HepG2 (cell line): Measurements from ENCODE around the gene ZNF101. TPM values are rescaled to one million over a fixed set of nuclear protein-coding genes. Genes with fewer than 3 reads are reported as not detected.

ENCODE experiments used
- ATAC-seq: fragments of 200-7000 bp; cut with Tn5 transposase; 3 replicates; pipeline ENCODE4 v1.9.1; 2020; ENCODE audit warnings: mild to moderate bottlenecking, moderate library complexity
- BruUV-seq: library from RNA; stranded (reverse); fragments of 400-500 nt; replicated peaks from 2 replicates; lab custom pipeline; 2021; lab: Mats Ljungman, UMichigan
- CTCF ChIA-PET: fragments of 300-600 bp; formaldehyde crosslinking; extraction: SDS; loops from one replicate; lab custom pipeline; 2021; ENCODE audit warnings: low total read pairs, inconsistent platforms, low intra/inter-chr PET ratio; lab: Yijun Ruan, JAX
- POLR2A ChIA-PET: fragments of 350-600 bp; sonication (Branson Sonifier 250); formaldehyde crosslinking; loops from one replicate; lab custom pipeline; 2020; ENCODE audit warnings: antibody characterized with exemption, inconsistent platforms; lab: Yijun Ruan, JAX
- DNase-seq: peaks from one replicate; pipeline ENCODE4 v3.0.0-alpha.2; 2015; ENCODE audit warnings: low spot score
- FAIRE-seq: peaks from 3 replicates; lab custom pipeline; 2011; peaks lifted over from hg19 to GRCh38; lab: Jason Lieb, UNC
- H2AFZ ChIP-seq: one replicate; pipeline ENCODE4 v1.6.1; 2011; ENCODE audit warnings: low read length, inconsistent platforms
- H3K27ac ChIP-seq: fragments of 300-600 bp; 3 replicates; pipeline ENCODE4 v1.8.0; 2011; ENCODE audit warnings: mixed run types, mild to moderate bottlenecking, mixed read lengths, low read length, inconsistent platforms; ENCODE audit not compliant: insufficient read depth; ENCODE audit errors: extremely low read length
- H3K27me3 ChIP-seq, 2 experiments: fragments of 200-600 bp in 1 of 2; 2 replicates in 1 of 2; 3 replicates in 1 of 2; pipeline versions ENCODE4 v1.6.0 to v1.8.0; 2011; ENCODE audit warnings: low read length in 2 of 2, mild to moderate bottlenecking in 2 of 2, moderate library complexity in 2 of 2, inconsistent platforms in 1 of 2; ENCODE audit not compliant: insufficient read depth in 2 of 2, control insufficient read depth in 1 of 2
- H3K36me3 ChIP-seq, 2 experiments: fragments of 200-600 bp in 1 of 2; replicated peaks in 1 of 2; 2 replicates in 1 of 2; 3 replicates in 1 of 2; pipeline versions ENCODE4 v1.5.1 to v1.8.0; 2011; ENCODE audit warnings: low read length in 2 of 2, inconsistent platforms in 1 of 2; ENCODE audit not compliant: insufficient read depth in 2 of 2, control insufficient read depth in 1 of 2
- H3K4me1 ChIP-seq: 2 replicates; pipeline ENCODE4 v1.5.1; 2012; ENCODE audit warnings: low read length, inconsistent platforms; ENCODE audit not compliant: insufficient read depth
- H3K4me2 ChIP-seq: 2 replicates; pipeline ENCODE4 v1.6.0; 2011; ENCODE audit warnings: low read depth, low read length, inconsistent platforms
- H3K4me3 ChIP-seq, 3 experiments: fragments of 200-600 bp in 1 of 3; sonication (generic), shearing (Covaris generic) in 1 of 3; replicated peaks in 1 of 3; 2 replicates each; pipeline ENCODE4 v1.5.1; 2011 to 2016; ENCODE audit warnings: low read length in 3 of 3, inconsistent platforms in 2 of 3, low read depth in 2 of 3, mild to moderate bottlenecking in 2 of 3, control low read depth in 1 of 3, mixed read lengths in 1 of 3; ENCODE audit not compliant: insufficient read depth in 1 of 3
- H3K79me2 ChIP-seq: one replicate; pipeline ENCODE4 v1.6.1; 2011; ENCODE audit warnings: low read length, inconsistent platforms; ENCODE audit not compliant: insufficient read depth
- H3K9ac ChIP-seq: 2 replicates; pipeline ENCODE4 v1.6.0; 2011; ENCODE audit warnings: mild to moderate bottlenecking, low read depth, low read length, inconsistent platforms; ENCODE audit not compliant: insufficient read depth
- H3K9me3 ChIP-seq: 2 replicates; pipeline ENCODE4 v1.5.1; 2012; ENCODE audit warnings: mild to moderate bottlenecking, low read length
- H4K20me1 ChIP-seq: 2 replicates; pipeline ENCODE4 v1.6.0; 2011; ENCODE audit warnings: inconsistent platforms, mild to moderate bottlenecking, low read length, moderate library complexity; ENCODE audit not compliant: insufficient read depth
- ERF ChIP-seq: IDR thresholded peaks from 2 replicates; pipeline ENCODE4 v1.6.1; 2018; ENCODE audit warnings: missing biosample characterization, missing genetic modification reagents
- GFI1 ChIP-seq: sonication (generic); formaldehyde crosslinking; IDR thresholded peaks from 2 replicates; pipeline ENCODE4 v1.5.0; 2020; ENCODE audit warnings: missing genetic modification reagents, mild to moderate bottlenecking, borderline replicate concordance
- KDM5A ChIP-seq: fragments of 200-600 bp; sonication (generic); IDR thresholded peaks from 2 replicates; pipeline ENCODE4 v1.7.0; 2018; ENCODE audit warnings: antibody characterized with exemption, mild to moderate bottlenecking, low read length, borderline replicate concordance
- MTF1 ChIP-seq: sonication (generic); formaldehyde crosslinking; IDR thresholded peaks from 2 replicates; pipeline ENCODE4 v1.5.0; 2020; ENCODE audit warnings: missing genetic modification reagents
- RFXANK ChIP-seq: IDR thresholded peaks from 2 replicates; pipeline ENCODE4 v1.6.1; 2016
- RORA ChIP-seq: sonication (generic); formaldehyde crosslinking; IDR thresholded peaks from 2 replicates; pipeline ENCODE4 v1.5.0; 2020; ENCODE audit warnings: mild to moderate bottlenecking, missing genetic modification reagents, moderate library complexity
- ZNF205 ChIP-seq: IDR thresholded peaks from 2 replicates; pipeline ENCODE4 v1.6.1; 2018; ENCODE audit warnings: missing biosample characterization, missing genetic modification reagents
- ZNF235 ChIP-seq: sonication (generic); formaldehyde crosslinking; IDR thresholded peaks from 2 replicates; pipeline ENCODE4 v1.8.1; 2023; ENCODE audit warnings: mild to moderate bottlenecking, missing genetic modification reagents, borderline replicate concordance
- ZNF451 ChIP-seq: sonication (generic); formaldehyde crosslinking; IDR thresholded peaks from 2 replicates; pipeline ENCODE4 v1.5.0; 2020; ENCODE audit warnings: mild to moderate bottlenecking, missing genetic modification reagents
- ZNF652 ChIP-seq: IDR thresholded peaks from 2 replicates; pipeline ENCODE4 v1.6.1; 2016; ENCODE audit warnings: low read depth, borderline replicate concordance
- ZNF883 ChIP-seq: sonication (generic); formaldehyde crosslinking; IDR thresholded peaks from 2 replicates; pipeline ENCODE4 v1.5.1; 2020; ENCODE audit warnings: mild to moderate bottlenecking, missing genetic modification reagents; ENCODE audit errors: not compliant biosample characterization
- WGBS: methylation state at CpG from one replicate; pipeline ENCODE4 v1.1.6; 2017; ENCODE audit warnings: low lambda C conversion rate; 5-methylcytosine and 5-hydroxymethylcytosine counted together
- in situ Hi-C: cut with HindIII; loops from 2 replicates; pipeline ENCODE4 v1.10.0; 2017; ENCODE audit warnings: low pct_unique_long_range_greater_than_20kb; ENCODE audit not compliant: extremely low pct_ligation_motif_present
- intact Hi-C: fragments of 100-400 bp; cut with micrococcal nuclease; formaldehyde crosslinking; loops from one replicate; pipeline ENCODE4 v1.10.0; 2022; ENCODE audit not compliant: unreplicated experiment
- polyA plus RNA-seq, 8 experiments: library from polyadenylated mRNA; depleted of rRNA in 3 of 8; stranded (reverse) in 7 of 8; unstranded in 1 of 8; fragments of >200 nt; fragmentation: Illumina TruSeq in 4 of 8; extraction: Trizol in 4 of 8; gene quantifications; 2 replicates each; pipeline versions ENCODE4 v1.2.1 to v1.2.3, GENCODE V29; 2011 to 2016; ENCODE audit warnings: low read depth in 4 of 8, missing spikeins in 1 of 8, mixed read lengths in 1 of 8; ENCODE audit not compliant: insufficient read depth in 1 of 8
- total RNA-seq, 5 experiments: library from RNA; depleted of rRNA; stranded (reverse); fragments of >200 nt; fragmentation: Illumina TruSeq; extraction: Trizol; gene quantifications; 2 replicates each; pipeline ENCODE4 v1.2.3, GENCODE V29; 2016; ENCODE audit warnings: low read depth in 1 of 5

ZNF101 gene
- total and polyA plus RNA-seq, 2 of the 13 experiments (the other 11 are each of a cell fraction or from before 2014, with no cell fraction given) = 12.9 to 28.9 TPM

DNA sequence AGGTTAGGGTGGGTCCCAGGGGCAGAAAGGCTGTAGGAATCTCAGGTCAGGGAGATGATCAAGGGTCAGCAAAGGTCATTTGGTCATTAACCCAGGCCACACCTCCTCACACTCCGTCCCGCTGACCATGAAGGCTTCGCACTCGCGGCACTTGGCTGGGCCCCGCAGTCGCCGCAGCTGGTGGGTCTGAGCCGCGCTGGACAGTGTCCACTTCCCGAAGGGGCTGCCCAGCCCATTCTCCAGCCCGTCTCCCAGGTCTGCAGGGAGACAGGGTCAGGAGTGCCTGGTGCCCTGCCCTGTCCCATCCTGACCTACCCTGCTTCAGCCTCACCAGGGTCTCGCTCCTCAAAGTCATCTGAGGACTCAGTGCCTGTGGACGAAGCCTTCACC, 33.3 kb upstream of the ZNF101 start:
- H3K27me3 ChIP-seq = no peaks in the 10 kb centered on the region
- in situ Hi-C loops (no loop called here), intact Hi-C loops (no loop called here)
- H3K9me3 ChIP-seq = no peaks in the 10 kb centered on the region
- H3K36me3 ChIP-seq = no peaks in the 10 kb centered on the region
- ATAC-seq = no peak
- WGBS = 91% methylated on average over 4 of the region's 14 CpGs
- CTCF ChIA-PET = no interaction called here
- no peak overlapping the region for H3K4me3 ChIP-seq
- no peaks in the 10 kb centered on the region for H3K4me1 ChIP-seq
- no peak for DNase-seq
- H3K9ac ChIP-seq = no peak overlapping the region
- no peaks in the 10 kb centered on the region for H4K20me1 ChIP-seq
- no peak for TF ChIP-seq ZNF235 (CRISPR knock-in tag)
- no peak for TF ChIP-seq ZNF451 (CRISPR knock-in tag)
- no peak for TF ChIP-seq ZNF205 (CRISPR knock-in tag)
- no peak for TF ChIP-seq ZNF883 (CRISPR knock-in tag)
- no peak for TF ChIP-seq MTF1 (CRISPR knock-in tag)
- no peak for TF ChIP-seq GFI1 (CRISPR knock-in tag)
- no peak for TF ChIP-seq RFXANK (CRISPR knock-in tag)
- no peak for TF ChIP-seq ERF (CRISPR knock-in tag)
- no peak for TF ChIP-seq KDM5A
- TF ChIP-seq ZNF652 (CRISPR knock-in tag) = no peak
- no peak for TF ChIP-seq RORA (CRISPR knock-in tag)
- H3K27ac ChIP-seq = no peak overlapping the region
- POLR2A ChIA-PET = no interaction called here
- no peak for FAIRE-seq
- H3K4me2 ChIP-seq = no peak overlapping the region
- H2AFZ ChIP-seq = no peak overlapping the region
- H3K79me2 ChIP-seq = no peaks in the 10 kb centered on the region
- BruUV-seq = no TSS peak
